B cell (primary cell): Measurements from ENCODE around the gene CDH13. TPM values are rescaled to one million over a fixed set of nuclear protein-coding genes. Genes with fewer than 3 reads are reported as not detected.

Experiments used
- ATAC-seq: fragments of 200-7000 bp; cut with Tn5 transposase; one replicate; pipeline ENCODE4 v1.10.0; 2021; ENCODE audit warnings: low read depth, mild to moderate bottlenecking, moderate number of reproducible peaks, moderate library complexity
- CTCF ChIA-PET: fragments of 350-600 bp; sonication (Branson Sonifier 250); formaldehyde crosslinking; loops from one replicate; lab custom pipeline; 2021; ENCODE audit warnings: antibody characterized with exemption, inconsistent platforms; lab: Charles Lee
- POLR2A ChIA-PET: fragments of 350-600 bp; sonication (Branson Sonifier 250); formaldehyde crosslinking; loops from one replicate; lab custom pipeline; 2021; ENCODE audit warnings: antibody characterized with exemption; lab: Charles Lee
- DNase-seq: peaks from one replicate; pipeline ENCODE4 v3.0.0; 2013
- H2AFZ ChIP-seq: 2 replicates; pipeline ENCODE4 v1.6.1; 2012; ENCODE audit warnings: mild to moderate bottlenecking, low read depth, low read length; ENCODE audit not compliant: insufficient read depth, poor library complexity, severe bottlenecking
- H3K27ac ChIP-seq, 2 donors: 1 replicate in 1 of 2; 2 replicates in 1 of 2; pipeline ENCODE4 v1.5.1; 2012 to 2013; ENCODE audit warnings: low read length in 2 of 2, mild to moderate bottlenecking in 2 of 2, moderate library complexity in 1 of 2
- H3K27me3 ChIP-seq, 4 experiments: fragments of 200-600 bp in 1 of 4; sonication (generic) in 1 of 4; replicated peaks in 1 of 4; 1 replicate in 2 of 4; 2 replicates in 2 of 4; pipeline versions ENCODE4 v1.6.1 to v1.7.0; 2013 to 2016; ENCODE audit warnings: low read length in 3 of 4, mild to moderate bottlenecking in 2 of 4, mixed read lengths in 1 of 4, moderate library complexity in 1 of 4; ENCODE audit not compliant: insufficient read depth in 4 of 4, control insufficient read depth in 3 of 4; ENCODE audit errors: control extremely low read depth in 1 of 4
- H3K36me3 ChIP-seq, 2 experiments: replicated peaks in 1 of 2; 1 replicate in 1 of 2; 2 replicates in 1 of 2; pipeline versions ENCODE4 v1.6.1 to v1.7.1; 2013; ENCODE audit warnings: low read length in 1 of 2; ENCODE audit not compliant: insufficient read depth in 2 of 2, control insufficient read depth in 1 of 2; ENCODE audit errors: control extremely low read depth in 1 of 2, extremely low read depth in 1 of 2
- H3K4me1 ChIP-seq, 2 donors: fragments of 200-600 bp in 1 of 2; sonication (generic) in 1 of 2; 1 replicate in 1 of 2; 2 replicates in 1 of 2; pipeline versions ENCODE4 v1.5.1 to v1.6.1; 2013 to 2017; ENCODE audit warnings: low read length in 2 of 2; ENCODE audit not compliant: control insufficient read depth in 2 of 2, insufficient read depth in 2 of 2
- H3K4me2 ChIP-seq: replicated peaks from 2 replicates; pipeline ENCODE3; 2012; ENCODE audit warnings: mild to moderate bottlenecking, low read depth, low read length; ENCODE audit not compliant: poor library complexity, severe bottlenecking
- H3K4me3 ChIP-seq, 5 experiments: fragments of 200-600 bp in 1 of 5; sonication (generic) in 1 of 5; 1 replicate in 3 of 5; 2 replicates in 2 of 5; pipeline versions ENCODE4 v1.5.1 to v1.7.0; 2011 to 2016; ENCODE audit warnings: low read length in 4 of 5, mild to moderate bottlenecking in 4 of 5, low read depth in 2 of 5, control low read depth in 1 of 5, moderate library complexity in 1 of 5; ENCODE audit not compliant: insufficient read depth in 1 of 5; ENCODE audit errors: control extremely low read depth in 1 of 5, extremely low read depth in 1 of 5
- H3K79me2 ChIP-seq: fragments of 200-600 bp; sonication (generic); one replicate; pipeline ENCODE4 v1.6.0; 2016; ENCODE audit warnings: low read length; ENCODE audit not compliant: control insufficient read depth, insufficient read depth
- H3K9ac ChIP-seq: fragments of 200-600 bp; sonication (generic); 2 replicates; pipeline ENCODE4 v1.6.1; 2017; ENCODE audit warnings: mild to moderate bottlenecking, low read length, moderate library complexity
- H3K9me3 ChIP-seq, 3 donors: one replicate each; pipeline versions ENCODE4 v1.6.1 to v1.7.1; 2013; ENCODE audit warnings: low read length in 2 of 3; ENCODE audit not compliant: control insufficient read depth in 2 of 3, insufficient read depth in 1 of 3; ENCODE audit errors: control extremely low read depth in 1 of 3
- H4K20me1 ChIP-seq: 2 replicates; pipeline ENCODE4 v1.6.0; 2012; ENCODE audit warnings: mild to moderate bottlenecking, low read length; ENCODE audit not compliant: insufficient read depth, control insufficient read depth, poor library complexity, severe bottlenecking
- H3K27ac Mint-ChIP-seq: one replicate; pipeline ENCODE4 v1.8.0; 2021; ENCODE audit warnings: mixed read lengths
- H3K27me3 Mint-ChIP-seq: one replicate; pipeline ENCODE4 v1.8.0; 2021; ENCODE audit warnings: mixed read lengths
- H3K4me1 Mint-ChIP-seq: one replicate; pipeline ENCODE4 v1.8.0; 2021; ENCODE audit warnings: mixed read lengths
- H3K4me3 Mint-ChIP-seq: one replicate; pipeline ENCODE4 v1.8.0; 2021; ENCODE audit warnings: mixed read lengths
- H3K9me3 Mint-ChIP-seq: one replicate; pipeline ENCODE4 v1.8.0; 2022; ENCODE audit warnings: mixed read lengths; ENCODE audit not compliant: insufficient read depth
- EZH2 ChIP-seq: IDR thresholded peaks from 2 replicates; pipeline ENCODE4 v1.6.1; 2012; ENCODE audit warnings: borderline replicate concordance, low read depth, mild to moderate bottlenecking, moderate library complexity, low read length; ENCODE audit not compliant: insufficient read depth, poor library complexity, severe bottlenecking
- WGBS: methylation state at CpG from one replicate; pipeline ENCODE4 v1.1.5; 2013; ENCODE audit warnings: missing lambda C conversion rate; ENCODE audit not compliant: insufficient coverage; 5-methylcytosine and 5-hydroxymethylcytosine counted together
- intact Hi-C: fragments of 100-400 bp; cut with micrococcal nuclease; formaldehyde crosslinking; loops from one replicate; pipeline ENCODE4 v1.10.0; 2022
- polyA plus RNA-seq: library from polyadenylated mRNA; depleted of rRNA; stranded (reverse); fragments of >200 nt; gene quantifications from 2 replicates; pipeline ENCODE4 v1.2.3, GENCODE V29; 2012
- total RNA-seq, 2 donors: library from RNA; stranded (reverse); fragments of 120-200 nt in 1 of 2; gene quantifications; 1 replicate in 1 of 2; 2 replicates in 1 of 2; pipeline versions ENCODE4 v1.2.3 to v1.2.4, GENCODE V29; 2013 to 2022
- TF ChIP-seq, protein P1 (sequence below): fragments of 200-600 bp; IDR thresholded peaks from one replicate; pipeline ENCODE4 v1.8.0; 2022; ENCODE audit warnings: antibody characterized with exemption, mild to moderate bottlenecking

Gene CDH13
- total and polyA plus RNA-seq, 2 donors (not counting 1 experiment from before 2014, with no cell fraction given): not detected

DNA sequence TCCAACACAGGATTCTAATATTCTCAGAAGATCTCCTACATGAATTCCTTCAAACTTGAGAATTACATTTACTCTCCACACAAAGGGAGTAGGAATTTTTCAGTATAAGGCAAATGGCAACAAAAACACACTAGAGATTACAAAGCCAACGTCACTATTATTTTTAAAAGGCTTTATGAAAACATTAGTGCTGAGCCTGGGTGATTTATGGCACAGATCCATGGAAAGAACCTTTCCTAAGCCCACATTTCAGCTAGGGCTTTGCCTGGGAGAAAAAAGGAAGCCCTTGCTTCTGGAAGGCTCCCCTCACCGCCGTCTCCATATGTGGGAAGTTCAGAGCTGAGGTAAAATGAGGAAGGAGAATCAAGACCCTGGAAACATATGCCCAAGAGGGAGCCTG is 681.6 kb downstream of the CDH13 start:
- no peak overlapping the region for H3K4me3 Mint-ChIP-seq
- H3K27ac Mint-ChIP-seq: no peak overlapping the region
- Histone ChIP-seq H3K4me2 (no peak overlapping the region), H3K27ac (no peak overlapping the region), H4K20me1 (no peaks in the 10 kb centered on the region), H3K79me2 (no peaks in the 10 kb centered on the region), H3K36me3 (no peaks in the 10 kb centered on the region), H3K27me3 (peaks cover 0 to 3% (median 0%) of the 10 kb centered on the region in 4 experiments), H2AFZ (no peak overlapping the region), H3K4me3 (no peak overlapping the region), H3K4me1 (no peaks in the 10 kb centered on the region), H3K9me3 (no peaks in the 10 kb centered on the region), H3K9ac (no peak overlapping the region)
- ATAC-seq (no peak), DNase-seq (no peak)
- intact Hi-C loops: no loop called here
- H3K9me3 Mint-ChIP-seq: no peaks in the 10 kb centered on the region
- ChIA-PET POLR2A (no interaction called here), CTCF (no interaction called here)
- H3K27me3 Mint-ChIP-seq: peaks cover 24% of the 10 kb centered on the region
- no peaks in the 10 kb centered on the region for H3K4me1 Mint-ChIP-seq
- no CpG with 5 or more reads among the region's 3 CpGs for WGBS
- no peak for TF ChIP-seq EZH2
- TF ChIP-seq, protein P1, sequence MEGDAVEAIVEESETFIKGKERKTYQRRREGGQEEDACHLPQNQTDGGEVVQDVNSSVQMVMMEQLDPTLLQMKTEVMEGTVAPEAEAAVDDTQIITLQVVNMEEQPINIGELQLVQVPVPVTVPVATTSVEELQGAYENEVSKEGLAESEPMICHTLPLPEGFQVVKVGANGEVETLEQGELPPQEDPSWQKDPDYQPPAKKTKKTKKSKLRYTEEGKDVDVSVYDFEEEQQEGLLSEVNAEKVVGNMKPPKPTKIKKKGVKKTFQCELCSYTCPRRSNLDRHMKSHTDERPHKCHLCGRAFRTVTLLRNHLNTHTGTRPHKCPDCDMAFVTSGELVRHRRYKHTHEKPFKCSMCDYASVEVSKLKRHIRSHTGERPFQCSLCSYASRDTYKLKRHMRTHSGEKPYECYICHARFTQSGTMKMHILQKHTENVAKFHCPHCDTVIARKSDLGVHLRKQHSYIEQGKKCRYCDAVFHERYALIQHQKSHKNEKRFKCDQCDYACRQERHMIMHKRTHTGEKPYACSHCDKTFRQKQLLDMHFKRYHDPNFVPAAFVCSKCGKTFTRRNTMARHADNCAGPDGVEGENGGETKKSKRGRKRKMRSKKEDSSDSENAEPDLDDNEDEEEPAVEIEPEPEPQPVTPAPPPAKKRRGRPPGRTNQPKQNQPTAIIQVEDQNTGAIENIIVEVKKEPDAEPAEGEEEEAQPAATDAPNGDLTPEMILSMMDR: no peak

DNA sequence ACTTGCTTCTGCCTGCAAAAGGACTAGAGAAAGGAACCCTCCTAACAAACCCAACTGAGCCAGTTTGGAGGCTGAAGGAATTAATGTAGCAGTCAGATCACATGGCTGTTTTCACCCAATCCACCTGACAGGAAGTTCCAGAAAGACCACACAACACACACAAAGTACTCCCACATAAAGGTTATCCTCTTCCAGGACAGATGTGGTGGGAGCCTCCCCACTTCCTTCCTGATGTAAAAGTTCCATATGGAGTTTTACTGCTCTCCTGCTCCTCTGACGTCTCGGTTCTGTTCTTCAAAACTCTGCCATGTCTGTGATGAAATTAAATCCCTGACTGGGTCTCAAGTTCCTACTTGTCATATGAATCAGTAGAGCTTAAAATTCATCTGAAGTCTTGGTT is 684.0 kb downstream of the CDH13 start:
- H3K4me3 ChIP-seq: no peak overlapping the region
- H3K27me3 ChIP-seq: peaks cover 0 to 3% (median 0%) of the 10 kb centered on the region in 4 experiments
- intact Hi-C loops: no loop called here
- no peak overlapping the region for H2AFZ ChIP-seq
- no peak overlapping the region for H3K27ac ChIP-seq
- TF ChIP-seq EZH2: no peak
- TF ChIP-seq, protein P1: no peak
- POLR2A ChIA-PET: no interaction called here
- H4K20me1 ChIP-seq: no peaks in the 10 kb centered on the region
- CTCF ChIA-PET: no interaction called here
- DNase-seq: no peak
- no peaks in the 10 kb centered on the region for H3K9me3 ChIP-seq
- H3K4me1 ChIP-seq: no peaks in the 10 kb centered on the region
- ATAC-seq: no peak
- H3K9me3 Mint-ChIP-seq: no peaks in the 10 kb centered on the region
- no peak overlapping the region for H3K4me3 Mint-ChIP-seq
- H3K36me3 ChIP-seq: no peaks in the 10 kb centered on the region
- H3K4me1 Mint-ChIP-seq: no peaks in the 10 kb centered on the region
- no peak overlapping the region for H3K9ac ChIP-seq
- no peak overlapping the region for H3K27ac Mint-ChIP-seq
- peaks cover 20% of the 10 kb centered on the region for H3K27me3 Mint-ChIP-seq
- no peaks in the 10 kb centered on the region for H3K79me2 ChIP-seq
- 100% methylated on average over 2 of the region's 2 CpGs for WGBS
- H3K4me2 ChIP-seq: no peak overlapping the region
